ENCODE results near the gene EEFSEC. TPM values are rescaled to one million over a fixed set of nuclear protein-coding genes. Genes with fewer than 3 reads are reported as not detected.

Gene EEFSEC
- total RNA-seq, 1 donor from 2014 or later: 16.2 TPM

DNA sequence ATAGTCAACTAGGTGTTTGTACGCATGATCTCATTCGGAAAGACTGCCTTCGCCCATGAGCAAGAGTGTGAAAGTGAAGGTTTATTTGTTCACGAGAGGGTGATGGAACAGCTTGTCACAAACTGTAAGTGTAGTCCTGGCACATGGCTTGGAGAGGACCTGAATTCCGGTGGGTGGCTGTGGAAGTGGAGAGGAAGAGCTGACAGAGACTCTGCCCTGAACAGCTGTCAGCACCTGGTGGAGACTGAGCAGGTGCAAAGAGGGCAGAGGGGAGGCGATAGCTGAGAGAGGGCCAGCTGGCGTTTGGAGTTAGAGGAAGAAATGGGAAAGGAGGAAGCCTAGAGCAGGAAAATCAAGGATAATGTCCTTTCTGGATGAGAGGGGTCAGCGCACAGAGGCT, 155.7 kb downstream of the EEFSEC start:
- H3K27me3 ChIP-seq: no peaks in the 10 kb centered on the region
- H3K4me1 ChIP-seq: no peaks in the 10 kb centered on the region
- H3K27ac ChIP-seq: no peak overlapping the region
- no peaks in the 10 kb centered on the region for H3K36me3 ChIP-seq
- no peaks in the 10 kb centered on the region for H3K9me3 ChIP-seq
- H3K4me3 ChIP-seq: no peak overlapping the region
- intact Hi-C loops (cut with DNase I): no loop called here
- DNase-seq (ENCODE audit: low spot score in 2 of 2): peak in 1 of 2 donors; percentile 51
- TF ChIP-seq, protein P1, sequence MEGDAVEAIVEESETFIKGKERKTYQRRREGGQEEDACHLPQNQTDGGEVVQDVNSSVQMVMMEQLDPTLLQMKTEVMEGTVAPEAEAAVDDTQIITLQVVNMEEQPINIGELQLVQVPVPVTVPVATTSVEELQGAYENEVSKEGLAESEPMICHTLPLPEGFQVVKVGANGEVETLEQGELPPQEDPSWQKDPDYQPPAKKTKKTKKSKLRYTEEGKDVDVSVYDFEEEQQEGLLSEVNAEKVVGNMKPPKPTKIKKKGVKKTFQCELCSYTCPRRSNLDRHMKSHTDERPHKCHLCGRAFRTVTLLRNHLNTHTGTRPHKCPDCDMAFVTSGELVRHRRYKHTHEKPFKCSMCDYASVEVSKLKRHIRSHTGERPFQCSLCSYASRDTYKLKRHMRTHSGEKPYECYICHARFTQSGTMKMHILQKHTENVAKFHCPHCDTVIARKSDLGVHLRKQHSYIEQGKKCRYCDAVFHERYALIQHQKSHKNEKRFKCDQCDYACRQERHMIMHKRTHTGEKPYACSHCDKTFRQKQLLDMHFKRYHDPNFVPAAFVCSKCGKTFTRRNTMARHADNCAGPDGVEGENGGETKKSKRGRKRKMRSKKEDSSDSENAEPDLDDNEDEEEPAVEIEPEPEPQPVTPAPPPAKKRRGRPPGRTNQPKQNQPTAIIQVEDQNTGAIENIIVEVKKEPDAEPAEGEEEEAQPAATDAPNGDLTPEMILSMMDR (IDR thresholded peaks at IDR 0.05): no peak

DNA sequence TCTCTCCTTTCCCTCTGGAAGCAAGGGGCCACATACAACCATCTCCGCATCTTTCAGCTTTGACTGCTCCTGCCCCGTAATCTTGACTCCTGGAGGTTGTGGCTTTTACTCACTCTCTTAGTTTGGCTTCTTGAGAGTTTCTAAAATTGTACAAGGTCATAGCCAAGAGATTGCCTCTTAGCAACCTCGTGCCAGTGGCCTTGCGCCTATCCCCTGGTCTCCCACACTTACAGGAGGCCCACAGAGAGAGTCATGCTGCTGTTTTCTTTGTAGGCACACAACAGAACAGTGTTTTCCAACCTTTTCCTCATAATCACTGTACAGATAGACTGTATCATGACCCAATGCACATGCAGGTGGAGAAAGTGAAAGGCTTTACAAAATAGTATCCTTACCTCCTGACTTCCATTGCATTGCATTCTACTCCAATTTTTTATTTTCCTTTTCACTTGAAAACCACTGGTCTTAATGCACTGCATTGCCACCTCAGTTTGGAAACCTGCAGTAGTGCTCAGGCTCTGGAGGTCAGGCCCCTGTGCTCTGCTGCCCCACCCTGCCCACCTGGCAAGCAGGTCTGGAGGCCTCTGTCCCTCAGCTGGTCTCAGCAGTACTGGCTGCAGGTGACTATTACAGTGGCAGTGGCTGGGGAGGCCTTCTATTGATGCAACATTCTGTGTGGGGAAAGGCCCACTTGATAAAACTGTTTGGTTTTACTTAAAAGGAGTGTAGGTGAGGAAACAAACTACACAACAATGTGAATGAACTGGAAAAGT, 157.2 kb downstream of the EEFSEC start:
- Histone ChIP-seq H3K36me3 (no peaks in the 10 kb centered on the region), H3K27ac (no peak overlapping the region), H3K4me3 (no peak overlapping the region), H3K27me3 (no peaks in the 10 kb centered on the region), H3K9me3 (no peaks in the 10 kb centered on the region), H3K4me1 (no peaks in the 10 kb centered on the region)
- TF ChIP-seq, protein P1 (IDR thresholded peaks at IDR 0.05): no peak
- intact Hi-C loops (cut with DNase I): no loop called here
- peak in 1 of 2 donors; percentile 9 for DNase-seq (ENCODE audit: low spot score in 2 of 2)

GRCh38 chr3:128311441-128311844, 158.2 kb downstream of the EEFSEC start:
- Histone ChIP-seq H3K9me3 (no peaks in the 10 kb centered on the region), H3K4me1 (no peaks in the 10 kb centered on the region), H3K4me3 (no peak overlapping the region), H3K27me3 (no peaks in the 10 kb centered on the region), H3K36me3 (no peaks in the 10 kb centered on the region), H3K27ac (no peak overlapping the region)
- TF ChIP-seq, protein P1 (IDR thresholded peaks at IDR 0.05): no peak
- peak in 1 of 2 donors; percentile 34 for DNase-seq (ENCODE audit: low spot score in 2 of 2)
- intact Hi-C loops (cut with DNase I): no loop called here

- no peak overlapping the region for H3K4me3 ChIP-seq
- intact Hi-C loops (cut with DNase I): no loop called here
Measured at GRCh38 chr3:128312271-128312670, 159.0 kb downstream of the EEFSEC start.

DNA sequence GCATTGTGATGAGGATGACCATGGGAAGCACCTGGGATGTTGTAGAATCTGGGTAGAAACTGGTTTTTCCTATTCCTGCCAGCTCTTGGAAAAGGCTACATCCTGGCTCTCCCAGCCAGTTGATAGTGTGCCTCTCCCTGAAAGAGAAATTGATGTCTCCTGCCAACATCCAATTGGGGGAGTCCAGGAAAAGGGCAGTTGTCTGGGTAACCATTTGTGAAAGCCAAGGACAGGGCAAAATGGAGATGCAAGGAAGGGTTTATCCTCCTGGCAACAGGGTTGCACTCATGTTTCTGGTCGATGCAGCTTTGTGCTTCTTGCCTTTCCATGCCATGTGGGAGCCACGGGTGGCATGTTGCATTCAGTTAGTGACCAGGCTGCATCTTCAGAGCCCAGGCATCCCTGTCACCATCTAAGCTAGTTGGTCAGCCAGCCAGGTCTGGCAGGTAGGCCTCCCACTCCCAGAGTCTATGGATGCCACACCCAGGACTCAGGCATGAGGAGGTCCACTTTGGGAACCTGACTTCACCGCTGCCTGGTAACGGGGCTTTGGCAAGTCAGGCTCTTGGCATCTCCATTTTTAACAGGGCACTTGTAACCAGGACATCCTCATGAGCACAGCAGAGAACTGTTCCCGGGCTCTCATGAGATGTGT, 159.9 kb downstream of the EEFSEC start:
- H3K27ac ChIP-seq: no peak overlapping the region
- peak in 1 of 2 donors; percentile 39 for DNase-seq (ENCODE audit: low spot score in 2 of 2)
- TF ChIP-seq, protein P1 (IDR thresholded peaks at IDR 0.05): no peak
- no peaks in the 10 kb centered on the region for H3K9me3 ChIP-seq
- H3K4me1 ChIP-seq: no peaks in the 10 kb centered on the region
- H3K36me3 ChIP-seq: no peaks in the 10 kb centered on the region
- intact Hi-C loops (cut with DNase I): no loop called here
- no peak overlapping the region for H3K4me3 ChIP-seq
- no peaks in the 10 kb centered on the region for H3K27me3 ChIP-seq

More at GRCh38 chr3:128312271-128312670, 159.0 kb downstream of the EEFSEC start:
- peak in 1 of 2 donors; percentile 56 for DNase-seq (ENCODE audit: low spot score in 2 of 2)
- Histone ChIP-seq H3K27ac (no peak overlapping the region), H3K36me3 (no peaks in the 10 kb centered on the region), H3K27me3 (no peaks in the 10 kb centered on the region), H3K4me1 (no peaks in the 10 kb centered on the region), H3K9me3 (no peaks in the 10 kb centered on the region)
- TF ChIP-seq, protein P1 (IDR thresholded peaks at IDR 0.05): no peak
